Stimulated activated CD8-positive, alpha-beta memory T cell treated with anti-CD3 and anti-CD28 coated beads, Interleukin-12 subunit alpha, Interleukin-12 subunit beta, amount 100 ng/mL, for 1 hour (primary cell): ENCODE results near the gene EFCC1.

ENCODE experiments used
- DNase-seq: peaks from one replicate; pipeline ENCODE4 v3.0.0-alpha.2; 2020; ENCODE audit warnings: low read depth

The EFCC1 gene

DNA sequence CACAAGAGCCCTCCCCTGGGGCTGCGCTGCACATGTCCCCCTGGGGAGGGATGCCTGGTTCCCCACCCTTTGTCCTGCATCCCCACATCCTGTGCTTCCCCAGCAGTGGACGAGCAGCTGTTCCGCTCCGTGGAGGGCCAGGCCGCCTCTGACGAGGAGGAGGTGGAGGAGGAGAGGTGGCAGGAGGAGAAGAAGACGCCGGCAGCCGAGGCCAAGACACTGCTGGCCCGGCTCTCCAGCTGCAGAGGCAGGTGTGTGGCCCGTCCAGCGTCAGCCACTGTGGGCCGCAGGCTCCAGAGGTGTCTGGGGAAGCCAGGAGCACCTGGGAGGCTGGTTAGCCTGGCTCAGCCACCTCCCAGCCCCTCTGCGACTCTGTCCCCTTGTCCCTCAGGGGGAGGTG lies 31.6 kb downstream of the EFCC1 start:
- no peak for DNase-seq

DNA sequence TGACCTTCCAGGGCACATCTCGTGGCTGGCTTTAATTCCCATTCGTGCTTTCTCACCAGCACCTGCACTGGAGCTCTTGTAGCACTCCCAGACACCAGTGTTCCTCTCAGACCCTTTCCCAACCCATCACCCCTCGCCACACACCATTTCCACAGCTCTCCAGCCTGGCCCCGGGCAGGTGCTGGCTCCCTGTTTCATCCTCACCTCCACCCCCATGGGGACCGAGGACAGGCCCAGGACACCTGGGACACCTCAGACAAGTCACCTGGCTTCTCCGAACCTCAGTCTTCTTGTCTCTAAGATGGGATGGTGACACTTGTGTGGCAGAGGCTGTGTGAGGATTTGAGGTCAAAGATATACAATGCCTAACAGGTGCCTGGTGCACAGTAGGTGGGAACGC lies 32.0 kb downstream of the EFCC1 start:
- no peak for DNase-seq

DNA sequence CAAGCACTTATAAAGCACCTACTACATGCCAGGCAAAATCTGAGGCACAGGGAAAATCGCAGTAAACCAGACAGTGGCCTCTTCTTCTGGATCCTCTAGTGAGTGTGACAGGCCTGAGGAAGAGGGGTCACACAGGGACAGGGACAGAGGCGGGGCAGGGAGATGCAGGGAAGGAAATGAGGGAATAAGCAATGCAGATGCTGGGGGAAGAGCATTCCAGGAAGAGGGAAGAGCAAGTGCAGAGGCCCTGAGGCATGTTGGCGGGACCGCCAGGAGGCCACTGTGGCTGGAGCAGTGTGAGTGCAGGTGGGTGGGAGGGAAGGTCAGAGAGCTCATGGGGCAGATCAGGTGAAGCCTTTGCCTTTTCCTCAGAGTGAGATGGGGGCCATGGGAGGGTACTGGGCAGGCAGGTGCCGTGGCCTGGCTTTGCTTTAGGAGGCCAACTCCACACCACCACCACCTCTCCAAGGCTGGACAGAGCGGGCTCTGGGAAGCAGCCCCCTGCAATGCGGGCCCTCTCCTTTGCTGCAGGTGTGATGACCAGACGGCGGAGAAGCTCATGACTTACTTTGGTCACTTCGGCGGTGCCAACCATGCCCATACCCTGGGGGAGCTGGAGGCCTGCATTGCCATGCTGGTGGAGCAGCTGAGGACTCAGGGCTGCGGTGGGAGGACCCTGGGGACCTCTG lies 32.7 kb downstream of the EFCC1 start:
- DNase-seq, result no peak

DNA sequence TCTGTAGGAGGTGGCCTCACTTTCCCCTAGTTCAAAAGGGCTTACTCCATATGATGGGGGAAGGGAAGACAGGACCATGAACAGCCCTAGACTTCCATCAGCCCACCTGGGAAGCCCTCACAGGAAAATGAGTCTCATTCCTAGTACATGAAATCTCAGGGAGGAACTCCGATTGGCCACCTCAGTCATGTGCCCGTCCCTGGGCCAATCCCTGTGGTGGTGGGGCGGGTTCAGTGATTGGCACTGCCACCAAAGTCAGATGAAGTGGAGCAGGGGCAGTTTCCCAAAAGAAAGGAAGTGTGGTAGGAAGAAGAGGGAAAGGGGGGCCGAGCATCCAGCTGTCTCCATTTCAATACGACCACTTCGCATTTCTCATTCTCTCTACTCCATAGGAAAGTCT lies 33.5 kb downstream of the EFCC1 start:
- no peak for DNase-seq

DNA sequence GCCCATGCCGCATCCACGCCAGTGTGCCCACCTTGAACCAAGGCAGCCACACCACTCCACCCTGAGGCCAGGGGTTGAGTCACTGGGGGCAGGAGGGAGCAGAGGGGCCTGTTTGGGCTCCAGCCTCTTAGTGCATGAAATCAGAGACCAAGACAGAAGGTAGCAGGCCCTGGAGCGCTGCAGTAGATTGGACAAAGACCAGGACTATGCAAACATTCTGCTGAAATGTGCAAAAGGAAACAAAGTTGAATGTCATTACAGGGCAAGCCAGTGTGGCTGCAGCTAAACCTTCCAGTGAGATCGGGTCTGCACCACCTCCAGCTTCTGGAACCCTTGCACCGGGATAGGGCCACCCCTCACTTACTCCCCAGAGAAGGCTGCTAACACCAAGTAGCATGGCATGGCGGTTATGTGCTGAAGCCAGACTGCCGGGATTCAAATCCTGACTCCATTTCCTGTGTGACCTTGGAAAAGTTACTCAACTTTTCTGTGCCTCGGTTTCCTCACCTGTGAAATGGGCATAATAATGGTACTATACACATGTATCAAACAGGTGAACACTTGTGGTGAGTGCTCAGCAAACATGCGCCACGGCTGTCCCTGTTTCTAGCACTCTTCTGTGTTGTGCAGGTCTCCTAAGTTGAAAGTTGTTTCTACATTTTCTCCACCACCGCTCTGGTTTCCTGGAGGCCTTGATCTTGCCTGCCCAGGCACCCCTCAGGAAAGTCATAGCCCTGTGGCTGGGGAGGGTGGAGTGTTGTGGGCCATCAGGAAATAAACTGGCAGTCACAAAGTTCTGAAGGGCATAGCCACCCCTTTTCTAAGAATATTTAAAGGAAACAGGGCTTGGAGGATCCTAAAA lies 34.5 kb downstream of the EFCC1 start:
- DNase-seq, result no peak

GRCh38 chr3:129036222-129037092 lies 35.4 kb downstream of the EFCC1 start:
- no peak for DNase-seq

- no peak for DNase-seq
These were observed 36.0 kb downstream of the EFCC1 start for GRCh38 chr3:129037093-129037419.

- no peak for DNase-seq
These were observed 37.2 kb downstream of the EFCC1 start for GRCh38 chr3:129038121-129038855.

DNA sequence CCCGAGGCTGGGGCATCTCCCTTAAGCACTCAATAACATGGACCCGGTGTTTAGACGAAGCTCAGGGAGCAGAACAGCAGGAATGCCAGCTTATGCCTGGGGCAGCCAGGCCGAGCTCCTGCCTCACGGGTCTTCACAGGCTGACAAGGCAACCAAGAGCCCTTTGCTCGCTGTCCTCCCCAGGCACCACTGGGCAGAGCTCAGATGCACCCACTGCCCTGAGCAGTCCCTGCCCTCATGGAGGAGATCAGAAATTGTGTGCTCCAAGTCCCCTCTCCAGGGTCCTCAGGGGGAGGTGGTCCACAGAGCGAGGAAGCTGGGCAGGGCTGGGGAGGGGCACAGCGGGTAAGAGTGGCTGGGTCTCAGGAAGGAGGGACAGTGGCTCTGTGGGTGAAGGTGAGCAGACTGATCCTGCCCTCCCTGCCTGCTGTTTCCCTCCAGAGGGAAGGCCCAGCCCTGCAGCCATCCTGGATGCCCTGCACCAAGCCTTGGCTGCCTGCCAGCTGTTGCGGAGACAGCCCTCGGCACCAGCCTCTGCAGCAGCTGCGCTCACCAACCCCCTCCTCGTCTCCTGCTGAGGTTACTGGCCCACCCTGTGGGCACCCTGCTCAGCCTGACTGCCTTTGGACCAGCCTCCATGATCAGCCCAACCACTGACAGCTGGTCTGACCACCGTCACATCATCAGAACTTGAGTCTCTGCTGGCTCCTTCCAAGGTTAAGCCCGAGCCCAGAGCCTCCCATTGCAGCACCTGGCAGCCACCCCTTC lies 38.4 kb downstream of the EFCC1 start:
- no peak for DNase-seq

DNA sequence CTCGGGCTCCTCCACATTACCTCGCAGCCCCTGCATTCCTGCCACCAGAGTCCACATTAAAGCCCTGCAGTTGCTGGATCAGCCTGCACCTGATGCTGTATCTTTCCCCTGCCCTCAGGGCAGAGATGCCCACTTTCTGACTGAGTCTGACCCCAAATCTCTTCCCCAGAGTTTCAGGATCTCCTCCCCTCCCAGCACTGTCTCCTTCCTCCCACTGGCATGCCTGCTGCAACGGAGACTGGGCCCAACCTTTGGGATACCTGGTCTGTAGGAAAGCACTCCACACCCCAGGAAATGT lies 38.9 kb downstream of the EFCC1 start:
- no peak for DNase-seq

DNA sequence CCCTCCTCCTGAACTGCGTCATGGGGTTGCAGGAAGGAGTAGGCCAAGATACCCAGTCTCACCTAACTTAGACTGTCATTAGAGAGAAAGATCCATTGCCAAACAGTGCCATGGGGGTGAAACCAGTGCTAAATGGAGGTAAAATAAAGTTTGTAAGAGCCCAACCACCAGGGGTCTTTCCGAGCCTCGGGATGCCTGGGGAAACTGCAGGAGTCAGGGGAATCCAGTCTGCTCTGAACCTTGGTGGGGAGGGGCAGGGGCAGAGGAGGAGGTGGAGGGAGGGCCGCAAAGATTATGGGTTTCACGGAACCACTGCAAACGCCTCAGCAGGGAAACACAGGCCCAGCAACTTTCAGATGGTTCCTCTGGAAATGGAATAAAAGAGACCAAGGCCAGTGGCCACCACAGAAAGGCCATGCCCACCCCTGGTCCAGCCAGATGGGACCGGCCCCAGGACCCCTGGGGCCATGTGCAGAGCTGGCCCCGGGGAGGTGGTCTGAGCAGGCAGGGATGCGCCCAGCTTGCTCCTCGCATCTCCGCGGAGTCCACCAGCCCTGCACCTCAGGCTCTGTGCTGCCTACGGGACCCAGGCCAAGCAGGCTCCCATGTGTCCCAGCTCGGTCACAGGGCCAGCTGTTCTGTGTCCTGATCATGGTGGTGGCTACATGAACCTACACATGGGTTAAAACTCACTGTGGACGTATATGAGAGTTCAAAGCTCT lies 39.6 kb downstream of the EFCC1 start:
- no peak for DNase-seq

DNA sequence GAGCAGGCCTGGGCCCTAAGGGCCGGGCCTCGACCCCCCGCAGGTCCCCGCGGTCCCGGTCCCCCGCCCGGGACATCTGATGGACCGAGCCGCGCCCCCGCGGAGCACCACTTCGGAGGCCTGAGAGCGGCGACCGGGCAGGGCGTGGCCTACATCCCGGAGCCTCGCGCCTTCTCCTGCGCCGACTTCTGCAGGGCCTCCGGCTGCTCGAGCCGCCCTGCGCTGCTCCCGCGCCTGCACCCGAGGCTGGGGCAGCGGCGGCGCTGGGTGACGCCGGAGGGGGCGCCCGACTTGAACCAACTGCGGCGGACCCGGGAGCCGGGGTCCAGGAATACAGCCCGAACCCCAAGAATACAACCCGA lies 44.6 kb downstream of the EFCC1 start:
- no peak for DNase-seq

DNA sequence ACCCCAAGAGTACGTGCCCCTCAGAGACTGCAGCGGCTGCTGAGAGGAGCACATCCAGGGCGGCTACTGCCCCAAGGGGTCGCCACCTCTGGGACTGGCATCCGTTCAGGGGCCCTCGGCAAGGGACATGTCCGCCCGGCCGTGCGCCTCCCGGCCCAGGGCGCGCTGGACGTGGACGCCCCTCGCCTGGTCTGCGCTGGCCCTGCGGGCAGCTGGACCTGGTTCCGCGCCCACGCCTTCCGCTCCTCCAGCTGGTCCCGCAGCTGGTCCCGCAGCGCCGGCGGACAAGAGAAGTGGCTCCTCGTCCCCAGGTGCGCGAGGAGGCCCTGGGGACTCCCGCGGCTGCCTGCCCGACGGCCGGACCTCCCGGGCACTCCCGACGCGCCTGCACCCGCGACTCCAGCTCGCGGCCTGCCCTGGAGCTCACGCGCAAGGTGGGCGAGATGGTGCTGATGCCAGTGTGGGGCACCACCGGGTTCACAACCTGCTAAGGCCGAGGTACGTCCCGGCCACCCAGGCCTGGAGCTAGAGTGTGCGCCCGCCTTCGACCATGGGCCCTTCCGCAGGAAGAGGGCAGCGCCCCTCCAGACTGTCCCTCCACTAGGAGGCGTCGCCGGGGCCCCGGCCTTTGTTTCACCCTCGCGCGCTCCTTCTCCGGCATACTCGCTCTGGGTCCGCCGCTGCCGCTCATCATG lies 45.1 kb downstream of the EFCC1 start:
- no peak for DNase-seq

DNA sequence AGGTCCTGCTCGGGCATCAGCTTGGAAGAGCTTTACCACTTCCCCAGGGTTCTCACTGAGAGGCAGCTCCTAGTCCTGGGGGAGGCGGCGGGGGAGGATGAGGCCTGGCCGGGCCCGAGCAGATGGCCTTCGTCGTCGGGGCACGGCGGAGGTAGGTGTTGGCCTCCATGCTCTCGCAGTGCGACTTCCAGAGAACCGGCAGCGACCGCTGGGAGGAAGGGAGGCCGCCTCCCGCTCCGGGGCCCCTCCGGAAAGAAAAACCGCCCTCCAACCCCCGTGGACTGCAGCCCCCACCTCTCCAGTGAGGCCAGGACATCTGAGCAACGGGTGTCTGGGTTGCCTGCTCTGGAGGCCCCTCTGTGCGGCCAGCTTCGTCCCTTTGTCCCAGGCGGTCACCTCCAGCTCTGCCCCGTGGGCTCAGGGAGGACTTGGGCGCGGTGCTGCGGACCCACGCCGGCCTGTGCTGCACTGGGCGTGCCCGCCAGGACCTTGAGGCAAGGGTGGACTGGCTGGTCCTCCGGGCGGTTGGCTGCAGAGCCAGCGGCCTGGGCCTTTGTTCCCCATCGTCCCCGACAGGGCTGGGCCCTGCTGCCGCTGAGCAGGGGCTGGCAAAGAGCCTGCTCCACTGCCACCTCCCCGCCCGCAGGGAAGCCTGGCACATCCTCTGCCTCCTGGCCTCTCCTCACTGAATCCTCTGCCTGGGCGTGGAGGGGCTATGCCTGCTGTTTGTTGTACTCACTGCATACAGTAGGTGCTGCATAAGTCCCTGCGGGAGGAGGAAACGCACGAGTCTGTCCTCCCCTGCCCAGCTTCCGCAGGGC lies 45.8 kb downstream of the EFCC1 start:
- no peak for DNase-seq

- no peak for DNase-seq
These were observed 46.4 kb downstream of the EFCC1 start for GRCh38 chr3:129047553-129047839.

DNA sequence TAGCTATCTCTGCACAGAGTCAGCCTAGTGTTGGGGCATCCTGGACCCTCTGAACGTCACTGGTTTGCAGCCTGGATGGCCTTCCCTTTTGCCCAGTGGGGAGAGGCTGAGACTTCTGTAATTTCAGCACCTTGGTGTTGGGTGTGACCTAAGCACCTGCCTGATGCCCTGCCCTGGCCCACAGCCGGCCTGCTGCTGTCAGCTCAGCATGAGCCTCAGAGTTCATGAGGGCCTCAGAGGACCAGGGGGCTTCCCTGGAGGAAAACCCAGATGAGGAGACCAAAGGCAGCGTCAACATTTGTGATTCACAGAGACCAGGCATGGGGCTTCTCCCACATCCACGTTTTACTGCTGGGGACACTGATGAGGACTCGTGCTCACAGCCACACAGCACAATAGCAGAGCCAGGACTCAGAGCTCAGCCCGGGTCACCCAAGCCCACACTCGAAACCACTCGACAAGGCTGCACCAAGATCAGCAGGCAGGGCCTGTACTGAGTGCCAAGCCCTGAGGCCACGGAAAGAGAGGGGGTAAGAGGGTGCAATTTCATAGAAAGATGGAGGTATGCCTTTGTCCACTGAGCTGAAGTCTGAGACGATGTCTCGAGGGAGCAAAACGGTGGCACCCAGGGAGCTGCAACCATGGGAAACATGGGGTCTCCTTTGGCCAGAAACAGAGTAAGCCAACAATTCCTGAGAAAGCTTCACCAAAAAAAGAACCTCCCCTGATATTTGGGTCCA lies 49.6 kb downstream of the EFCC1 start:
- no peak for DNase-seq

DNA sequence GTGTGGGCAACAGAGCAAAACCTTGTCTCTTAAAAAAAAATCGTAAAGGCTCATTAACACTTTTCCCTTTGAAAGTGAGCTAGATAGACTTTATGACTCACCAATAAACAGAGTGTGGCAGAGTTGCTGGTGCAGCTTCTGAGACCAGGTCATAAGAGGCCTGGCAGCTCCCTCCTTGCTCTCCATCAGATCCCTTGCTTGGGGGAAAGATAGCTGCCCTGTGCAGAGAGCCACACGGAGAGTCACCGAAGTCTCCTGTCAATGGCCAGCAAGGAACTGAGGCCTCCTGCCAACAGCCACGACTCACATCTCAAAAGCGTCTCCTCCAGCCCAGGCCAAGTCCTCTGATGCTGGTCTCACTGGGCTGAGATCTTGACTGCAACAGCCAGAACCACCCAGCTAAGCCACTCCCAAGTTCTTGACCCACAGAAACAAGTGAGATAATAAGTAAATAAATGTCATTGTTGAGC lies 50.8 kb downstream of the EFCC1 start:
- DNase-seq, result no peak

GRCh38 chr3:129052675-129053074 lies 51.6 kb downstream of the EFCC1 start:
- DNase-seq, result no peak

DNA sequence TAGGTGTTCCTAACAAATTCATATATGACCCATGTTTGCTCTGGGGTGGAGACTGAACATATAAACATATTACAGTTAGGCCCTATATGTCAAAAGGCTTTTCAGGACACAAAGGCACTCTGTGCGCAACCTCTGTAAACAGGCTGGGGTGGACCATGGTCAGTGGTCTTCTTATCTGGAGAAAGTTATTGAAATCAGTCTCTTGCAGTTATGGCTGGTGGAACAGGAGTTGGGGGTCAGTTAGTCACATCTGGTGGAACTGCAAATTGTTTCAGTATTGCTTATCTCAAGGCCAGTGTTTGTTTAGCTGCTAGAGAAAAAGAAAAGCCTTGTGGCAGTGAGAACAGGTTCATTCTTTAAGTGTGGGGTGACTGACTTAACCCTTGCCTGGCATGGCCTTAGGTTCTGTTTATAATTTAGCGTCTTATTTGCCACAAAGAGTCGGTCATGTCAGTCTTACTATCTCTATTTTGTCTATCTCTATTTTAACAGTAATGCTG lies 53.6 kb downstream of the EFCC1 start:
- no peak for DNase-seq
